ENCODE data around the gene NELFB.

The NELFB gene

DNA sequence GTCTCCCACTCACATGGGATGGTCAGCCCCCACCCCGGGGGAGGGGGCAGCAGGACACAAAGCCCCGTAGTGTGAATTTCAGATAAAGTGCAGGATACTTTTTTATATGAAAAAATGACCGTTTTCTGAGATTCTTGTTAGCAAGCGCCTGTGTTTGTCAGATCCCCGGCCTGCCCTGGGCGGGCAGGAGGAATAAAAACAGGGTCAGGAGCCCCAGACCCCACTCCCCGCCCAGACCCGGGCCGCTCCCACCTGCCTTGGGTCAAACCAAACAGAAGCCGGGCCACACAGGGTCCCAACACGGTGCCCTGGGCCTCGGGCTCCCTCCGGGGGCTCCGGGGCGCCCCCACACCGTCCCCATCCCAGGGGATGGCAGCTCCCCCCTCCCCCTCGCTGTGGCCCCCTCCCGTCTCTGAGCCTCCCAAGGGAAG lies 60.5 kb downstream of the NELFB start:
- DNase-seq: no peak

DNA sequence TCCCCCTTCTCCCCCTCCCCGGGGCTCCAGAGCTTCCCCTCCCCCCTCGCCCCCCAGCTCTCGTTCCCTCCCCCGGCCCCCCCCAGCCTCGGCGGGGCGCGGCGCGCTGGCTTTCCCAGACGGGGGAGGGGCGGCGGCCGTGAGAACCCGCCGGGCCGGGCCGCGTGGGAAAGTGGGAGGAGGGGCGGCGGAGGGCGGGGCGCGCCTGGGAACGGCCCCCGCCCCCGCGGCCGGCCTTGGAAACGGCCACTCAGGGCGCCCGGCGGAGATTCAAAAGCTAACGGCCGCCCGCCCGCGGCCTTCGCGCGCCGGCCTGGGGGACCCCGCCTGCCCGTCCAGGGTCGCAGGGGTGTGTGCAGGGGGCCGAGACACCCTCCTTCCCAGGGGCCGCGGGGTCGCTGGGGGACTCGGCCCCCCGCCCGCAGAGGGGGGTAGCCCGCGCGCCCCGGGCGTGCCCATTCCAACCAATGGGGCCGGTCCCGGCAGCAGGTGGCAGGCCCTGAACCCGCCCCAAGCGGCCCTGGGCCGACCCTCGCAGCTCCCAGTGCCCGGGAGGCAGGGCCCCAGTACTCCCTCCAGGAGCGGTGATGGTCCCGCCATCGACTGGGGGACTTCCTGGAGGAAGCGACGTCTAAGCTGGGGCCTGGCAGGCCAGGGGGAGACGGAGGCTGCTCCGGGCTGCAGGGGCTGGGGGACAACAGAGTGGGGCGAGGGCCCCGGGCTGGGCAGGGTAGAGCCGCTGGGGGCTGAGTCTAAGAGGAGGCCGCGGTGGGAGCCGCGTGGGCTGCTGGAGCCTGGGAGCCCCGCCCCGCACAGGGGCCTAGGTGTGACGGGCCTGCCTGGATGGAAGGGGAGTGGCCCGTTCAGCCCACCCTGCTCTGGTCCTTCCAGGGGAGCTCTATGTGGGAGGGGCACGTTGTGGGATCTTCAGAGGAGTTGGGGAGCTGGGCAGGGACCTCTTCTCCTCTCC lies 61.2 kb downstream of the NELFB start:
- no peak for DNase-seq

DNA sequence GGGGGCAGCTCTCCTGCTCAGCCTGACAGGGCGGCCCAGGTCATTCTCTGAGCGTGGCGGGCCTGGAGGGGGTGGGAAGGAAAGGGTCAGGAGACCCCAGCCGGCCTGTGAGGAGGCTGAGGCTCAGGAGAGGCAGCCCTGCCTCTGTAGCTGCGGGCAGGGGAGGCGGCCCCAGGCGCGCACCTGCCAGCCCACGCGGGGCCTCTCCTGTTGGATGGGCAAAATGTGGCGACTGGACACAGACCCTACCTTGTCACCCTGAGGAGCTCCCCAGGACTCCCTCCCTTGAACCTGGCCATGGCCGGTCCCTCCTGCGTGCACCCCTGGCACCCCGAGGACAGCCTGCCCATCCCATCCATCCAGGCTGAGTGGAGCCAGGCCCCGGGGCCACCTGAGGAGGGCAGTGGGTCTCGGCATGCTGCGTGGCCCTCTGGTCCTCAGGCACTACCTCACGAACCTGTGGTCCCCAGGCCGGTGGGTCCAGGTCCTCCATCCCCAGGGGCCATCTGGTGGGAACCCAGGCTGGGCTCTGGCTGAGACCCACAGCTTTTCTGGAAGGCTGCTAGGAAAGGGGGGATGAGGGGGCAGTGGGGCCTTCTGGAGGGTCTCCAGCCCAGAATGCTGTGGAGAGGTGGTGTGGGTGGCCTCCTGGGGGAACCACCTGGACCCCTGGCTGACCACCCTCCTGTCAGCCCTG lies 62.0 kb downstream of the NELFB start:
- no peak for DNase-seq

DNA sequence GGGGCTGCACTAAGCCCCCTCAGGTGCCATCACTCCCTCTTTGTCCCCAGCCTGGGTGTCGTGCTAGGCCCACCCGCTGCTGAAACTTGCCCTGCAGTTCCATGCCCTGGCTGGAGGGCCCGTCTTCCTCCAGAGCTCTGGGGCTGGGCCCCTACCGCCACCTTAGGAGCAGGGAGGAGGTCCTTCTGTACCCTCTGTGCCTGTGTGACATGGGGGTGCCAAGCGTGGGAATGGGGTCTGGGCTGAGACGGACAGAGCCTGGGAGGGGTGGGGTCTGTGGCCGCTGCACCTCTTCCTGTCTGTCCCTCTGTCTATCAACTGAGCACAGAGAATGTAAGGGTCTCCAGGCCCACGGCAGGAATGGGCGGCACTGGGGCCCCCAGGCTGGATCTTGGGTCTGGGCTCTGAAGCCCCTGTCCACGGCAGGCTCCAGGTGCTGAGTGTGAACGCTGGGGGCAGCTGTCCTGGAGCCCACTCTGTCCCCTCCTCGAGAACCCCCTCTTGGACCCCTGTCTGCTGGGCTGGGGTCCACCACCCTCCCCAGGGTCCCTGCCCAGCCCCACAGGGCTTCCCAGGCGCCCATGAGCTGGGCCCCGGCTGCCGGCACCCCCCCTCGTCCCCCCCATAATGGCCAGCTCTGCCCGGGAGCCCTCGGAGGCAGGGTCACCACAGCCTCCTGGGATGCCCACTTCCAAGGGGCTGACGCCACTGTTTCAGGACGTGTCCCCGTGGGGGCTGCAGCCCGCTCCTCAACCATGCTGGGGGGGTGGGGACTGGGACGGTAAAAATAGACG lies 62.8 kb downstream of the NELFB start:
- no peak for DNase-seq

DNA sequence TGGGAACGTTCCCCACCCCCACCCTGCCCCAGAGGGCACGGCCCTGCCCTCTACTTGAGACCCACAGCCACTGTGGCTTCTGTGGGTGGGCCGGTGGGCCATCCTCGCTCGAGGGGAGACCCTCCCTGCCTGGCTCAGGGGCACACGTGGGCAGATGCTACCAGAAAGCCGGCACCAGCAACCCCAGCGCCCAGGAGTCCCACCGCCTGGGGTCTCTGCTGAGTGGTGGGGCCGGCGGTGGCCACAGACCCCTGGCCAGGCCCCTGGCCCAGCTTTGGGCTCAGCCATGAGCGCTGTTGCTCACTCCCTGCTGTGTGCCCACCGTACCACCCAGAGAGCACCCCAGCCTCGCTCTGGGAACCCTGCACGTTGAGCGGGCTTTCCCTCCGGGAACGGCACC lies 63.5 kb downstream of the NELFB start:
- DNase-seq: no peak

DNA sequence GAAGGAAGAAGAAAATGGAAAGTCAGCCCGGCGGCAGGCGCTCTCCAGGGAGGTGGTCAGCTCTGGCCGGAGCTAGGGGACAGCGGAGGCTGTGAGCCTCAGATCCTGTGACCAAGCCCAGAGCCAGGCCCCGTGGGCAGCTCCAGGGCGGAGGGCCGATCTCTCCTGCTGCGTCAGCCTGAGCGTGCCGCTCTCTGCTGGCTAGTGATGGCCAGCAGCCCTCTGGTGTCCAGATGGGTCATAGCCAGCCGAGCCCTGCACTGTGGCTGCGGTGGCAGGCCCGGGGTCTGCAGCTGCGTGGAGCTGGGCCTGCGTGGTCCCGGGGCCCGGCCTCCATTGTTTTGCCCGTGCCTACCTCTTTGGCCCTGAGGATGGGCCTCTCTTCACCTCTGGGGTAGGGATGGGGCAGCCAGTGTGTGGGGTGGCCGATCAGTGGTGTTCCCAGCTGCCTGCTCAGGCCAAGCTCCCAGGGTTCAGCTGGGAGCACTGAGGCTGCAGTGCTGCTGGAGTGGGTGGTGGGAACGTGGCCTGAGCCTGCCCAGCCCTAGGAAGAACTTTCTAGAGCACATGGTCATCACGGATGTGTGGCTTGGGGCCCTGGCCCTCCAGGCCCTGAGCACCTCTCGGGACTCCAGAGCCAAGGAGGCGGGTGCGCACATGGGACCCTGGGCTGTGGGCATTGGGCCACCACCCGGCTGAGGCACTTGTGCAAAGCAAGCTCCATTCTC lies 64.0 kb downstream of the NELFB start:
- no peak for DNase-seq

DNA sequence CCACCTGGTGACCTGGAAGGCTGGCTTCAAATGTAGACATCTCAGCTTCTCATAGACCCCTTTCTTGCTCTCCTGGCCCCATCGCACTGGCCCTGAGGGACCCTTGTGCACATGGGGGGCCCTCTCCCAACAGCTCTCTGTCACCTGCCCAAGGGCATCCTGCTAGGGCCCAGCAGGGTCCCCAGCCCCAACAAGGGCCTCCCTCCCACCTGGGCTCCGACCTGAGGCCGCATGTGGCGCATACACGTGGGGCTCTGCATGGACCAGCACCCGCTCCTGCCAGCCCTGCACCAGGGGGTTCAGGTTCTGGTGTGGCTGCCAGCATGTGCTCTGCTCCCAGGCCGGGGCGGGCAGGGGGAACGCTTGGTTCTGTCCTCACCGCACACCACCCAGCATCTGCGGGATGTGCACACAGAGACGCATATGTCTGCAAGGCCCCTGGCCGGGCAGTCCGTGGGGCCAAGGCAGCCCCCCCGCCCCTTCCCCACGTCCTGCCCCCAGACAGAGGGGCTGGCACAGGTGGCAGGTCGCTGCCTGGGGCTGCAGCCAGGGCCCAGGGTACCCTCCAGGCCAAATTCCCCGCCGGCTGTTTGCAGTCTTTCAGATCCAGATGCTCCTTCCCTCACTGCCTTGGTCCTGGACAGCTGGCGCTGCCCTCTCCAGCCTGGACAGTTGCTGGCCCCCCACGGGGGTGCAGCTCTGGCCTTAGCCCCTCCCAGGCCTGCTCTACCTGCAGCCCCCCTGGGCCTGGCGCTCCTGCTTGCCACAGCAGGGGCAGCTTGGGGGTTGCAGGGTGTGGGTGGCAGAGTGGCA lies 64.8 kb downstream of the NELFB start:
- DNase-seq: no peak

DNA sequence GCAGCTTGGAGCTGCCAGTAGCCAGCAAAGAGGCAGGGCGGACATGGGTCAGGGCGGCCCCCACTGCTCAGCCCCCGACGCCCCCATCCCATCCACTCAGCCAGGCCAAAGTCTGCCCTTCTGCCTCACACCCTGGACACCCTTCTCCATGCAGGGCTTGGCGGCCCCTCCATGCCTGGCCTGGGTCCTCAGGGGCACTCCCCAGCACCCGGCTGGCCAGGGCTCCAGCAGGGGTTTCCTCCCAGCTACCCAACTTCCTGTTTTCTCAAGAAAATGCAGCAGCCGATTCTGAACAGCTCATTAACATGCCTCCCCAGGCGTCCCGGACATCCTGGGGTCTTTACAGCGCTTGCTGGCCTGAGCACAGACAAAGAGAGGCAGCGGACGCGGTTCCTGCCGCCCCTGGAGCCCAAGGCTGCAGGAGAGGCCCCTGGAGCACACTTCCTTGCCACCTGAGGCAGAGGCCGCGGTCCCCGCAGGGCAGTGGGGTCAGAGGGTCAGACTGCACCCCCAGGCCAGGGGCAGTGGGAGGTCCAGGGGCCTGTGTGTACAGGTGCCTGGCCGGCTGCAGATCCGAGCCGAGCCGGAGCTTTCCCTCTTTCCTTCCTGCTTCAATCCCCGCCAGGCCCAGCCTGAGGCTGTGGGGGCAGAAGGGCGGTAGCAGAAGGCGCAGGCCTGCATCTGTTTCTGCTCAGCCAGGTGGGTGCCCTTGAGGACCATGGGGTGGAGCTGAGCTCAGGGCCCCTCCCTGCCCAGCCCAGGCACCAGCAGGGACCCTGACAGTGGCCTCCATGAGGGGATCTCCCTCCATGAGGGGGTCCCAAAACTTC lies 65.6 kb downstream of the NELFB start:
- no peak for DNase-seq

DNA sequence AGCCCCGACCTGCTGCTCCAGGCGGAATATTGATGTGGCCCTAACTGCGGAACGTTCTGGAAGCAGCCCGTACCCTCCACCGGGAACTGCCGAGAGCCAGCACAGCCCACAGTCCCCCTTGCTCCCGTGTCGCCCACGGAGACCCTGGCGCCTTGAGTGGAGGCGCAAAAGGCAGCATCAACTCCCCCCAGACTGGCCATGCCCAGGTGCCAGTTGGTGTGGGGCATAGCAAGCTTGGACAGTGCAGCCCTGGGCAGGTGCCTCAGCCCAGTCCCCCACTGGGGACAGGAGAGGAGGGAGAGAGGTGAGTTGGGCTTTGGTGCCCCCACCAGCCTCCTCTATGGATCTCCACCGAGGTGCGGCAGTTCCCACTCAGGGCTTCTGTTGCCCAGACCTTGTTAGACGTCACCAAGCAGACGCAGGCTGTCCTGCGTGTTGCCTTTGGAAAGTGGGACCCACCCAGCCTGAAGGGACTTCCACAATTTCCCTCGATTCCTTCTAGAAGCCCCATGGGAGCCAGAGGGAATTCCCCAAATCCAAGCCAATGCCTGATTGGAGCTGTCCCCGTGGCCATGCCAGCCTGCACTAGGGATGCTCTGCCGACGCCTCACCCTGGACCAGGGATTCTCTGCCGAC lies 66.7 kb downstream of the NELFB start:
- DNase-seq: no peak
